C4-2B (cell line): ENCODE measurements around the gene CLEC3A.

ENCODE experiments used
- H3K27ac ChIP-seq: fragments of 450-650 bp; 2 replicates; pipeline ENCODE4 v1.5.1; 2017
- ZFX ChIP-seq: fragments of 450-650 bp; IDR thresholded peaks from 2 replicates; pipeline ENCODE4 v1.6.1; 2017
- TF ChIP-seq, protein P1 (sequence below): fragments of 450-650 bp; conservative IDR thresholded peaks from 2 replicates; pipeline ENCODE4 v1.5.1; 2017; ENCODE audit warnings: mild to moderate bottlenecking

The CLEC3A gene

GRCh38 chr16:78002915-78003538, 19.3 kb upstream of the CLEC3A start:
- no peak overlapping the region for H3K27ac ChIP-seq
- TF ChIP-seq, protein P1, sequence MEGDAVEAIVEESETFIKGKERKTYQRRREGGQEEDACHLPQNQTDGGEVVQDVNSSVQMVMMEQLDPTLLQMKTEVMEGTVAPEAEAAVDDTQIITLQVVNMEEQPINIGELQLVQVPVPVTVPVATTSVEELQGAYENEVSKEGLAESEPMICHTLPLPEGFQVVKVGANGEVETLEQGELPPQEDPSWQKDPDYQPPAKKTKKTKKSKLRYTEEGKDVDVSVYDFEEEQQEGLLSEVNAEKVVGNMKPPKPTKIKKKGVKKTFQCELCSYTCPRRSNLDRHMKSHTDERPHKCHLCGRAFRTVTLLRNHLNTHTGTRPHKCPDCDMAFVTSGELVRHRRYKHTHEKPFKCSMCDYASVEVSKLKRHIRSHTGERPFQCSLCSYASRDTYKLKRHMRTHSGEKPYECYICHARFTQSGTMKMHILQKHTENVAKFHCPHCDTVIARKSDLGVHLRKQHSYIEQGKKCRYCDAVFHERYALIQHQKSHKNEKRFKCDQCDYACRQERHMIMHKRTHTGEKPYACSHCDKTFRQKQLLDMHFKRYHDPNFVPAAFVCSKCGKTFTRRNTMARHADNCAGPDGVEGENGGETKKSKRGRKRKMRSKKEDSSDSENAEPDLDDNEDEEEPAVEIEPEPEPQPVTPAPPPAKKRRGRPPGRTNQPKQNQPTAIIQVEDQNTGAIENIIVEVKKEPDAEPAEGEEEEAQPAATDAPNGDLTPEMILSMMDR, result peak; percentile 92
- no peak for TF ChIP-seq ZFX

DNA sequence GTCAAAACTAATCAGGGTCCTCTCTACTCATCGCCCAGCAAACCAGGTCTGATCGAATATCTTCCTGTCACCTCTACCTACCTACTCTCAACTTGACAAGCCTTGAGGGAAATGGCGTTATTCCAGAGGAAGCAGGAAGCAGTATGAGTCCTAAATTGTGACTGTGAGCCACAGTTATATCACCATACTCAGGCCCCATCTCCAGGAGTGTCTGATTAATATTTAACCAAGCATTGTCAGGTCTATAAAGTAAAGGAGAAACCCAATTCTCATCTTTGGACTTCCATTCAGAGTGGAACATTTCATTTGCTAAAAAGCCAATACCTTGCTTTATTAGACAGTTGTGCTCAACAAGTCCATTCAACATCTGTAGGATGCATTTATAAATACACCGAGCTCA, 17.8 kb upstream of the CLEC3A start:
- TF ChIP-seq ZFX, result no peak
- TF ChIP-seq, protein P1, result no peak
- no peak overlapping the region for H3K27ac ChIP-seq

GRCh38 chr16:78005881-78006280, 16.5 kb upstream of the CLEC3A start:
- TF ChIP-seq, protein P1, result peak; percentile 52
- TF ChIP-seq ZFX, result no peak
- no peak overlapping the region for H3K27ac ChIP-seq

DNA sequence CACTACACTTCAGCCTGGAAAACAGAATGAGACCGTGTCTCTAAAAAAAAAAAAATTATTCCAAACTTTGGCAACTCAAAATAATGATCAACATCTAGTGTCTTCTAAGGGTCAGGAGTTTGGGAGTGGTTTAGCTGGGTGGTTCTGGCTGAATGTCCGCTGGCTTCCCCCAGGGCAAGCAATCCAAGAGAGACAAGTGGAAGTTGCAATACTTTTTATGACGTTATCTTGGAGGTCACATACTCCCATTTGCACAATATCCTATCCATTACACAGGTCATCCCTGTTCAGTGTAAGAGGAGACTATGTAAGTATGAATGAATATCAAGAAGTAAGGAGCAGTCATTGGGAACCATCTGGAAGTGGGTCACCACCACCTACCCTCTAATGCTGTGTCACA, 15.2 kb upstream of the CLEC3A start:
- H3K27ac ChIP-seq, result no peak overlapping the region
- TF ChIP-seq, protein P1, result no peak
- TF ChIP-seq ZFX, result no peak

DNA sequence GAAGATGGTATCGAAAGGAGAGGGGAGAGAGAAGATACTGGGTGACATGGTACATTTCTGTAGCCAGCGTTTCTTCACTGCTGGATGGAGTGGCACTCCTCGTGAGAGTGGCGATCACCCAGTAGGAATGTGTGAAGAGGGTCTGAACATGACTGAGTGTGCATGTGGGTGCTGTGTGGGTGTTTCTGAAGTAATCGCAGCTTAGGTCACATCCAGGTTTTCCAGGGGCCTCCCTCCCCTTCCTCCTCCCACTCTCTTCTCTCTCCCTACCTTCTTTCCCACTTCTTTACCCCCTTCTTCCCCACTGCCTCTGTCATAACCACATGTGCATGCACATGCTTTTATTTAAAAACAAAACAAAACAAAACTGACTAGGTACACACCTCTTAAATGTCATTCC, 1.8 kb downstream of the CLEC3A start:
- H3K27ac ChIP-seq, result no peak overlapping the region
- no peak for TF ChIP-seq ZFX
- TF ChIP-seq, protein P1, result no peak

DNA sequence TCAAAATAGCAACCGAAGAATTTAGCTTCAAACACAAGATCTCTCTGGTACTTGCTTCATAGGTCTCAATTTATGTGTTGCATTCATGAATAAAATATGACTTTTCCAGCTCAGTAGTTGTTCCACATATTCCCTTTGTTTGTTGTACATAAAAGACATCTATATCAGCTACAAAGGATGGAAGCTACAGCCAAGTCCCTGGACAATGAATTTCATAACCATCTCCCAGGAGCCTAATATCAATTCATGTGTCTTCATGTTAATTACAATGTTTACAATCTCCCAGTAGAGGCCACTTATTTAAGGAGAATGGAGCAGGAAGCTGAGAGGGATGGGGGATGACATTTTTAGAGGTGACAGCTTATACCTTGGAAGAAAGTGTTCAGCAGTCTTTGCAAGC, 3.3 kb downstream of the CLEC3A start:
- H3K27ac ChIP-seq, result no peak overlapping the region
- TF ChIP-seq, protein P1, result no peak
- TF ChIP-seq ZFX, result no peak

GRCh38 chr16:78028018-78028417, 5.7 kb downstream of the CLEC3A start:
- no peak overlapping the region for H3K27ac ChIP-seq
- TF ChIP-seq, protein P1, result no peak
- no peak for TF ChIP-seq ZFX
